Right ventricle myocardium inferior (tissue), 1 donor: ENCODE measurements around the gene RELL1. TPM values are rescaled to one million over a fixed set of nuclear protein-coding genes. Genes with fewer than 3 reads are reported as not detected.

Experiments
- ATAC-seq: fragments of 200-7000 bp; cut with Tn5 transposase; one replicate; pipeline ENCODE4 v1.9.1; 2020; ENCODE audit warnings: mild to moderate bottlenecking, moderate library complexity
- DNase-seq: peaks from one replicate; pipeline ENCODE4 v3.0.0; 2021; ENCODE audit errors: missing footprints
- intact Hi-C: fragments of 100-400 bp; cut with DNase I; formaldehyde crosslinking; loops from one replicate; pipeline ENCODE4 v1.11.0; 2022
- total RNA-seq: library from RNA; stranded (reverse); fragmentation: NEBNext Ultra II Directional; extraction: Animal tissue kit (Norgen Biotek cat#: 25700); gene quantifications from one replicate; pipeline ENCODE4 v1.2.1, GENCODE V29; 2021
- donor health status: DM: no; HTN: yes; CAD: no; lungs with severe emphysema.

The RELL1 gene
- total RNA-seq, 1 donor from 2014 or later: 23.6 TPM

DNA sequence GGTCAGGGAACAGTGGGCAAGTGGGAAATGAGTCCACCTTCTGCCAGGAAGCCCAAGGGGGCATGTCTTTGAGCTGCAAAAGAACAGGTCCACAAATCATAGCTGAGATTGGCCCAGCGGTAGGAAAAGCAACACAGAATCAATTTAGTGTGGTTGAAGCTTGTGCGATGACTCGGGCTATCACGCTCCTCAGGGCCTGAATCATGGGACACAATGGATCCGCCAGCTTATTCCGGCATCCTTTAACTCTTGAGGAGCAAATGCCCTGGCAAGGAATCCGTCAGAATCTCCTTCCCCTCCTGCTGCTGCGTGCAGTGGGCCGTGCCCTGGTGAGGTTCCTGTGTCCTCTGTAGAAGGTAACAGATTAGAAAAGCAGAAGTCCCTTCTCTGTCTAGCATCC lies 98.0 kb downstream of the RELL1 start:
- intact Hi-C loops: no loop called here
- ATAC-seq: no peak
- DNase-seq: no peak

DNA sequence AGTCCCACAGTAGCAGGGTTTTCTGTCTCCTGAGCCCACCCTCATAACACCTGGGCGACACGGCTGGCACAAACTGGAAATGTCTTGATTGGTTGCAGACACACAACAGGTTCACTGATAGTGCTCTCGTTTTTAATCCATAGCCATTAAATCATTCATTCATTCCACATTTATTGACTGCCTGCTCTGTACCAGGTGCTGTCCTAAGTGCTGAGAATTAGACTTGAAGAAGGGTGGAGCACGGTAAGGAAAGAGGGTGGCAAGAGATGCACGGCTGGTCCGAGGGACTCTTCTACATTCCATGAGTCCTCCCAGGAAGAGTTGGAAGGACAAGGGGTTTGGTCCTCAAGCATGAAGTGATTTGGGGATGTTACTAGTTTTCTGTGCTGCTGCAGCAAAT lies 100.0 kb downstream of the RELL1 start:
- intact Hi-C loops: no loop called here
- DNase-seq (no peak), ATAC-seq (no peak)

DNA sequence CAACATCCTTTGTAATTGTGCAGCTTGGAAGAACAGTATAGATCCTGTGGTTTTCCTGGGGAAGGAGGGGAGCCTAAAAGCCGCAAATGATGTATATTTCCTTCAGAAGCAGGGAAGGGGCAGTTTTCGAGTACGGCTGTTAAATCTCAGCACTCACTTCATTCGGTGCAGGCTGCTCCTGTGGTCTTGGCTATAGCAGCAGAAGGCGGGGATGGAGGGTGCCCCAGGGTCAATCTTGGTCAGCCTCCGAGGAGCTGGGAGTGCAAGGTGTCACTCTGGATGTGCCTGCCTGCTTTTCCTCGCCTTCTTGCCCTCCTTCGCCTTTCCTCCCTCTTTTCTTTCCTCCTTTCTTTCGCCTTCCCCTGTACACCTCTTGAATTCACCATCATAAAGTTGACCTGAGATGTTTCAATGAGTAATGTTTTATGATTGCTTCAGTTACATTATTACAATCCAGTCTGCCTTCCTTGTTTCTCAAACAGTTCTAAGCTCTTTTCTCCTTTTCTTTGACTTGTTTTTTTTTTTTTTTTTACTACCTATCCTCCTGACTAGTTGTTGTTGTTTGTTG lies 101.6 kb downstream of the RELL1 start:
- ATAC-seq (no peak), DNase-seq (no peak)
- intact Hi-C loops: no loop called here

DNA sequence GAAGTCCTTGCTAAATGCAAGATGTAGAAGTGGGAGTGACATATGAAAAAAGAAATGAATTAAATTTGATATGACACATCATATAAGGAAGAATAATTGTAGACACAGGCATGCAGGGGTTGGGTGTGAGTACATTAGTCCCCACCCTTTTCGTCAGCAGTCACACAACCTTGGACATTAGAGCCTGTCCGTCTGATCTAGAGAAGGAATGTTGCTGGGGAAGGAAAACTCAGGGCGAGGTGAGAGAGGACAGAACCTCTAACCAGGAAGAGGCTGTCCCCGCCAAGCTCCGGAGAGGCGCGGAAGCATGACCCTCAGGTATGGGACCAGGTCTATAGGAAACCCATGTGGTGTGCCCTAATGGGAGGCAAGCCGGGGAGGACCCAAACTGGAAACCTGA lies 102.1 kb downstream of the RELL1 start:
- DNase-seq (no peak), ATAC-seq (no peak)
- intact Hi-C loops: no loop called here

DNA sequence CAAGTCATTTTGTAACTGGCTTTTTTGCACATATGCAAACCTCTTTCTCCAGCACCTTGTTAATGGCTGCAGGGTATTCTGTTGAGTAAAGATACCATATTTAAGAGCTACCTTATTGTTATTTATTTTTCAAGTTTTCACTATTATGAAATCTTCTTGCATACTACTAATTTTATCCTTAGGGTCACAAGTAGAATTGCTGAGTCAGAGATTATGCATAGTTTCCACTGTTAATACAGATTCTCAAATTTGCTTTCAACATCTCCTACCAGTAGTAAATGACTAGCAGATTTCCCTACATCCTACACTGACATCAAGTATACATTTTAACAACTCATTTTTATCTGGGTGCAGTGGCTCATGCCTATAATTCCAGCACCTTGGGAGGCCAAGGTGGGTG lies 112.6 kb downstream of the RELL1 start:
- ATAC-seq (no peak), DNase-seq (no peak)
- intact Hi-C loops: no loop called here

DNA sequence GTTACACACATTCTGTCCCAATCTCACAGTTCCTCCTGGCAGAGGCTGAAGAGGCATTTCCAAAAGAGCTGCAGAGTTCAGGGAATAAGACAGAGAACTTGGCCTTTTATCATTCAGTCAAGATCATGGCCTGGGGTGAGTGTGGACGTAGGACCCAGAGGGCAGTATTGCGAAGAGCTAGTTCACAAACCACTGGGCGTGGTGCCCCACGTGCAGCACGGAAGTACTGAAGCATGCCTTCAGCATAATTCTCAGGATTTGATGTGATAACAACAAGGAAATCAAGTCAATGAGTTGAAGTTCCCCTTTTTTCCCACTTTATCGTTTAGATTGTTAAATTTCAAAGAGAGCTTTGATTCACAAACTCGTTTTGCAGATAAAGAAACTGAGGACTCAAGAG lies 117.7 kb downstream of the RELL1 start:
- DNase-seq: no peak
- no peak for ATAC-seq
- intact Hi-C loops: no loop called here

GRCh38 chr4:37567836-37568235 lies 118.3 kb downstream of the RELL1 start:
- intact Hi-C loops: loop anchor here (2.0 kb wide), 1 partner anchor 115 kb away; a partner anchor contains a TSS
- DNase-seq: no peak
- no peak for ATAC-seq

DNA sequence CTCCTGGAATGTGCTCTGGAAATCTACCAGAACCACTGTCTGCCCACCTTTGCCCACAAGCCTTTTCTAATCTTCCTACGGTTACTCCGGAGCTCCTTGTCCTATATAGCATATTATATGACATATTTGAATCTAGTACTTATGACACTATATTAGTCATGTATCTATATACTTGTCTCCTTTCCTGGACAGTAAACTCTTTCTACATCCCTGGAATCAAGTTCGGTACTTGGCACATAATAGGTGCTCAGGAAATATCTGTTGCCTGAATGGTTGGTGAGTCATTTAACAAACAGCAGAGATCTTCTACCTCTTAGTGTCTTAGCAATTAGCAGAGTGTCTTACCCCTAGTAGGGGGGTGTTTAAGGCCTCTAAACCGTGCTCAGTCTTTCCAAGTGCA lies 123.6 kb downstream of the RELL1 start:
- DNase-seq (no peak), ATAC-seq (no peak)
- intact Hi-C loops: no loop called here

DNA sequence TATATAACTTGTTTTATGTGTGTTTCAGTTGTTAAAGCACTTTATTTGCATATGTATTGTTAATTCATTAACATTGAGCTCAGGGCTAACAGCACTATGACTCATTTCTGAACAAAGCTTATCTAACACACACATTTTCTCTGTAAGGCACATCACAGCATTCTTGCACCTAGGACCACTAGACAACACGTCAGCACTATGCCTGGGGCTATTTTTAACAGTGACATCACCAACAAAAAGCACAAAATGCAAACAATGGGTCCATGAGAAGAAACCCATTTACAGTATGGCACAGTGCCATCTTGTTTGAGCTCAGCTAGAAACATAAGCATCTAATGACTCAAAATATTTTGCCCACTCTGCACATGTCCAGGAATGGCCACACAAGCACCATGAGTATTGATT lies 124.4 kb downstream of the RELL1 start:
- ATAC-seq: no peak
- no peak for DNase-seq
- intact Hi-C loops: no loop called here

DNA sequence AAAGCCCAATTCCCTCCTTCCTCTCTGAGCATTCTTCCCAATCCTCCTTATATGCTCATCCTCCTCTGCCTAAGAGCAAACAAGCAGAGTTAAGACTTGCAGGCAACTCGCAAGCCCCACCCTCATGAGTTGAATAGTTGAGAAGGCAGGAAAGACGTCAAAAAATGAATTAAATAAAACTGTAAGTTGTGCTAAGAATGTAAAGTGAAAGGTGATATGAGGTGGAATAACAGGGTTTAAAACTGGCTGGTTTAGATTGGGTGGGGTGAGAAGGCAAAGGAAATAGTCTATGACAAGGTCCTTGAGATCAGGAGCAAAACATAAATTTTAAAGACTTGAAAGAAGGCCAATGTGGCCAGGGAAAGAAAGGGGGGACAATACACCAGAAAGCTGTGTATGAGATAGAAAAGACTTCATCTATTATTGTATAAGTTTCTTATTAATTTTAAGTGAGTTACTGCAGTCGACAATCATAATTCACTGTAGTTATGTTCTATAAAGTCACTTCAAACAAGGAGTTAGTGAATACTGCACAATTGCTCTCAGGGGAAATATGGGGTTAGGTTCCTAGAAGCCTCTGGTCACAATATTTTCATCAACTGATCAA lies 124.9 kb downstream of the RELL1 start:
- intact Hi-C loops: no loop called here
- no peak for DNase-seq

More for the DNA sequence above, 124.9 kb downstream of the RELL1 start:
- ATAC-seq: no peak

Other genes starting within 250 kb of the RELL1 start
- 13.1 TPM for gene PGM2, start 140.3 kb upstream of the RELL1 start, total RNA-seq
- gene TBC1D1, start 204.7 kb upstream of the RELL1 start, total RNA-seq: 131 TPM